Activated naive CD8-positive, alpha-beta T cell treated with anti-CD3 and anti-CD28 coated beads for 36 hours (primary cell): Measurements from ENCODE around the gene CNNM3. TPM values are rescaled to one million over a fixed set of nuclear protein-coding genes. Genes with fewer than 3 reads are reported as not detected.

ENCODE experiments used
- DNase-seq: peaks from one replicate; pipeline ENCODE4 v3.0.0; 2021
- H3K27ac Mint-ChIP-seq: one replicate; pipeline ENCODE4 v1.8.0; 2022; ENCODE audit warnings: mild to moderate bottlenecking, moderate library complexity, mixed read lengths
- H3K27me3 Mint-ChIP-seq: one replicate; pipeline ENCODE4 v1.8.0; 2022; ENCODE audit warnings: mild to moderate bottlenecking, mixed read lengths
- H3K36me3 Mint-ChIP-seq: one replicate; pipeline ENCODE4 v1.8.0; 2021; ENCODE audit warnings: mild to moderate bottlenecking, mixed read lengths
- H3K4me1 Mint-ChIP-seq: one replicate; pipeline ENCODE4 v1.8.0; 2021; ENCODE audit warnings: mixed read lengths
- H3K4me3 Mint-ChIP-seq: one replicate; pipeline ENCODE4 v1.8.0; 2022; ENCODE audit warnings: mild to moderate bottlenecking, moderate library complexity, mixed read lengths
- H3K9me3 Mint-ChIP-seq: one replicate; pipeline ENCODE4 v1.8.0; 2022; ENCODE audit warnings: mixed read lengths
- total RNA-seq, 2 experiments: library from RNA; stranded (reverse); gene quantifications; one replicate each; pipeline ENCODE4 v1.2.3, GENCODE V29; 2021

CNNM3 gene
- total RNA-seq, 2 experiments from 2014 or later = 15.5 to 17.2 TPM

GRCh38 chr2:96880891-96881273 is 64.8 kb downstream of the CNNM3 start:
- Mint-ChIP-seq H3K4me1 (peaks cover 2% of the 10 kb centered on the region), H3K4me3 (no peak overlapping the region), H3K9me3 (no peaks in the 10 kb centered on the region), H3K27ac (no peak overlapping the region), H3K36me3 (no peaks in the 10 kb centered on the region), H3K27me3 (no peaks in the 10 kb centered on the region)
- no peak for DNase-seq

DNA sequence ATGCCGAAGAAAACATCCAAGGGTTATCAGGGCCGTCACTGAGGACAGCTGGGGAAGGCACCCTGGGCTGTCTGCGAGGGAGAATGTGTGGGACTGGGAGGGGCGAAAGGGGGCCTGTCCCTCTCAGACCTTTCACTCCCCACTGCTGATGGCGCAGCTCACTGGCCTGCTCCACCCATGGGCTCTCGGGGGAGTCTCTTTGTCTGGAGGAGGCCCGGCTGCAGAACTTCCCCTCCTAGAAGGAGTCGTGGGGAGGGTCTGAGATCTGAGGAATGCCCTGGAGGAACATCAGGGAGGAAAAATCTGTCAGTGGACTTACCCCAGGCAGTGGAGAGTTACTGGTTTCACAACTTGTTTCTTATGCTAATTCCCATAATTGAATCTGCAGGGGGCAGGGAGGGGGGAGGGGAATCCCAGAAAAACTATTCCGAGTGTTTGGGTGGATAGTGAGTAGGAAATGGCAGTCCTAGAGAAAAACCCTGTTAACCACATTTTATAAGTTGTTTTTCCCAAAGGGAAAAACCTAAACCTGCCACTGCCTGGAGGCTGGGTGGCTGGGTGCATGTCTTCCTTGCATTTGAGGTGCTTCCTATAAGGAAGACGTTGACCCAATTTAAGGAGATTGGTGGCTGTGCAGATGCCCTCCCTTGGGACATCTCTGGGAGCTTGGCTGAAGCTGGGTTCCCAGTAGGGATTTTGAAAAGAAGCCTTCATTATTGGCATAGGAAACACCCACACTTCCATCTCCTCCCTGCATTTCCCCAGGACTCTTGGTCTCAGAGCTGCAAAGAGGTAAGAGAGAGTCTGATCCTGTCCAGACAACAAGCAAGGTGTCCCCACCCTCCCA is 65.5 kb downstream of the CNNM3 start:
- Mint-ChIP-seq H3K4me1 (no peaks in the 10 kb centered on the region), H3K36me3 (no peaks in the 10 kb centered on the region), H3K27me3 (no peaks in the 10 kb centered on the region), H3K27ac (no peak overlapping the region), H3K9me3 (no peaks in the 10 kb centered on the region), H3K4me3 (no peak overlapping the region)
- DNase-seq = no peak

DNA sequence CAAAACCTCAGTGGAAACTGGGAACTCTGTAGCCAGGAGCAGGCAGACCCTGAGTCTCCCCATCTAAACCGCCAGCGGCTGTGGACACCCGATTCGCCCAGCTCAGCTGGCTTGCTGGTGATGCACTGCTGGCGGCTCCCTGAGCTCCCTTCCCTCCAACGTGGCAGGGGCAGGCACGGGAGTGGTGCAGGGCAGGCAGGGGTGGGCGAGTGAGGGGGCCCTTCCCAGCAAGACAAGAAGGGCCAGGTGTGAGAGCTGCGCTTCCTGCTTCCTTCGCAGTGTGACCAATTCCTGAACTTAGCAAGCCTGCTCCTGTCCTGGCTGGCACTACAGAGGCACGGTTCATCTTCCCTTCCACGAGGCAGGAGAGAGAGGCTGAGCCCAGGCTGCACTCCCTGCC is 66.2 kb downstream of the CNNM3 start:
- no peaks in the 10 kb centered on the region for H3K9me3 Mint-ChIP-seq
- no peaks in the 10 kb centered on the region for H3K27me3 Mint-ChIP-seq
- no peak overlapping the region for H3K4me3 Mint-ChIP-seq
- no peaks in the 10 kb centered on the region for H3K36me3 Mint-ChIP-seq
- H3K4me1 Mint-ChIP-seq = no peaks in the 10 kb centered on the region
- H3K27ac Mint-ChIP-seq = no peak overlapping the region
- DNase-seq = no peak

DNA sequence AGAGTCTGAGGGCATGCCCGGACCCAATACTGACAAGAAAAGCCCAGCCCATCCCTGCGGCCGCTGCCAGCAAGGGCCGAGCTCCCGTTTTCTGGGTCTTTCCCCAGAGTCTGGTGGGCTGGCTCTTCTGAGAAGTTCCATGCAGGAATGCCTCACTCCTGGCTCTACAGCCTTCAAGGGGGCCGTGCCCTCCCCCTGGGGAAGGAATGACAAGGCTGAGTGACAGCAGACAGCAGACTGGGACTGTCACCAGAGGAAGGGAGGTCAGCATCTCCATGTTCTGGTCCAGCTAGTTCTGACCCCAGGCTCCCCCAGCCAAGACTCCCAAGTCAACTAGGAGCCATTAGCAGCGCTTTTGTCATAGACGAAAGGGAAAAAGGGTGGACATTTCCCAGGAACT is 66.8 kb downstream of the CNNM3 start:
- Mint-ChIP-seq H3K27ac (no peak overlapping the region), H3K36me3 (no peaks in the 10 kb centered on the region), H3K4me3 (no peak overlapping the region), H3K27me3 (no peaks in the 10 kb centered on the region), H3K9me3 (no peaks in the 10 kb centered on the region), H3K4me1 (no peaks in the 10 kb centered on the region)
- DNase-seq = no peak

DNA sequence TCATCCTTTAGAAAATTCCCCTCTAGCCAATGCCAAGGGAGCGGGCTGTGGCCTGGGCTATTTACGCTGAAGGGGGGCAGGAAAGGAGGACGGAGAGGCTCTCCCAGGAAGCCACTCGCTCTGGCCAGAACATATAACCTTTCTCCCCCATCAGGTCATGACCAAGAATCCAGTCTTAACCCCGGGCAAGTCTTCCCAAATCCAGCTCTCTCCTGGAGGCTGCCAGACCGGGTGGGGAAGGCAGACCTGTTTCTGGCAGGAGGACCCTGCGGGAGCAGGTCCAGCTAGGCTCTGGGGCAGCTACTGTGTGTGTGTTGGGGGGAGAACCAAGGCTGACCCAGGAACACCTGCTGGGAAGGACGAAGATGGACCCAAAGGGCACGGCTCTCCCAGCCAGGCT is 67.2 kb downstream of the CNNM3 start:
- no peak for DNase-seq
- Mint-ChIP-seq H3K36me3 (no peaks in the 10 kb centered on the region), H3K27ac (no peak overlapping the region), H3K9me3 (no peaks in the 10 kb centered on the region), H3K4me3 (no peak overlapping the region), H3K4me1 (no peaks in the 10 kb centered on the region), H3K27me3 (no peaks in the 10 kb centered on the region)

Other genes with a start within 250 kb of the CNNM3 start
- 10 to 100 TPM; 30.3 to 32.2 TPM for gene KANSL3, start 178.0 kb upstream of the CNNM3 start, total RNA-seq
- gene FER1L5, start 173.5 kb upstream of the CNNM3 start, total RNA-seq = not detected
- gene LMAN2L, start 76.2 kb upstream of the CNNM3 start, total RNA-seq = 1 to 10 TPM; 4.5 to 5.2 TPM
- gene CNNM4, start 55.4 kb upstream of the CNNM3 start, total RNA-seq = 1 to 10 TPM; 5.9 to 6.2 TPM
- 1 to 10 TPM; 2.7 to 3.2 TPM for gene ANKRD23, start 27.8 kb downstream of the CNNM3 start, total RNA-seq
- gene ANKRD39, start 41.7 kb downstream of the CNNM3 start, total RNA-seq = 10 to 100 TPM; 22.7 to 25.2 TPM
- 1 to 10 TPM; 5.9 to 8.3 TPM for gene SEMA4C, start 53.8 kb downstream of the CNNM3 start, total RNA-seq
- gene FAM178B, start 170.3 kb downstream of the CNNM3 start, total RNA-seq = under 1 TPM; 0.28 to 0.47 TPM